Activated CD8-positive, alpha-beta memory T cell treated with anti-CD3 and anti-CD28 coated beads, Interleukin-2, amount 10 ng/mL, durations not matched to agents 7 days and 5 days (primary cell): ENCODE measurements around the gene PMFBP1. TPM values are rescaled to one million over a fixed set of nuclear protein-coding genes. Genes with fewer than 3 reads are reported as not detected.

Source experiments
- ATAC-seq: fragments of 150-1000 bp; cut with Tn5 transposase; one replicate; pipeline ENCODE4 v1.10.0; 2021; ENCODE audit warnings: moderate library complexity
- CTCF ChIA-PET: fragments of 350-600 bp; sonication (Branson Sonifier 250); formaldehyde crosslinking; loops from one replicate; lab custom pipeline; 2021; ENCODE audit warnings: antibody characterized with exemption; lab: Charles Lee
- DNase-seq: peaks from one replicate; pipeline ENCODE4 v3.0.0-alpha.2; 2020
- H3K27ac Mint-ChIP-seq: one replicate; pipeline ENCODE4 v1.8.0; 2021; ENCODE audit warnings: mild to moderate bottlenecking, mixed read lengths
- H3K27me3 Mint-ChIP-seq: one replicate; pipeline ENCODE4 v1.8.0; 2021; ENCODE audit warnings: mixed read lengths
- H3K36me3 Mint-ChIP-seq: one replicate; pipeline ENCODE4 v1.8.0; 2021; ENCODE audit warnings: mild to moderate bottlenecking, mixed read lengths
- H3K4me1 Mint-ChIP-seq: one replicate; pipeline ENCODE4 v1.8.0; 2021; ENCODE audit warnings: mixed read lengths
- H3K4me3 Mint-ChIP-seq: one replicate; pipeline ENCODE4 v1.8.0; 2021; ENCODE audit warnings: mild to moderate bottlenecking, moderate library complexity, mixed read lengths
- H3K9me3 Mint-ChIP-seq: one replicate; pipeline ENCODE4 v1.8.0; 2022; ENCODE audit warnings: low read depth, mixed read lengths
- total RNA-seq, 2 experiments: library from RNA; stranded (reverse); gene quantifications; one replicate each; pipeline ENCODE4 v1.2.3, GENCODE V29; 2021

The PMFBP1 gene
- total RNA-seq, 2 experiments from 2014 or later = 2.1 to 6.3 TPM

- ATAC-seq (no peak), DNase-seq (no peak)
- H3K4me3 Mint-ChIP-seq = no peak overlapping the region
- H3K27ac Mint-ChIP-seq = no peak overlapping the region
- peaks cover 2% of the 10 kb centered on the region for H3K9me3 Mint-ChIP-seq
- peaks cover 9% of the 10 kb centered on the region for H3K4me1 Mint-ChIP-seq
- H3K27me3 Mint-ChIP-seq = peaks cover 15% of the 10 kb centered on the region
- no peaks in the 10 kb centered on the region for H3K36me3 Mint-ChIP-seq
- CTCF ChIA-PET = no interaction called here
Observed at GRCh38 chr16:72171236-72171635, 719 bp downstream of the PMFBP1 start.

- peaks cover 7% of the 10 kb centered on the region for H3K4me1 Mint-ChIP-seq
- H3K9me3 Mint-ChIP-seq = peaks cover under 1% of the 10 kb centered on the region
- no peak for ATAC-seq
- CTCF ChIA-PET = no interaction called here
- no peak overlapping the region for H3K4me3 Mint-ChIP-seq
- no peak overlapping the region for H3K27ac Mint-ChIP-seq
- DNase-seq = no peak
- no peaks in the 10 kb centered on the region for H3K36me3 Mint-ChIP-seq
- peaks cover 12% of the 10 kb centered on the region for H3K27me3 Mint-ChIP-seq
Observed at GRCh38 chr16:72169708-72170107, 2.2 kb downstream of the PMFBP1 start.

GRCh38 chr16:72168365-72168764 is 3.6 kb downstream of the PMFBP1 start:
- Mint-ChIP-seq H3K36me3 (no peaks in the 10 kb centered on the region), H3K27me3 (peaks cover 12% of the 10 kb centered on the region), H3K4me1 (peaks cover 7% of the 10 kb centered on the region), H3K9me3 (no peaks in the 10 kb centered on the region), H3K27ac (no peak overlapping the region), H3K4me3 (no peak overlapping the region)
- ATAC-seq (no peak), DNase-seq (no peak)
- CTCF ChIA-PET = no interaction called here

- Mint-ChIP-seq H3K4me1 (peaks cover under 1% of the 10 kb centered on the region), H3K27ac (no peak overlapping the region), H3K9me3 (no peaks in the 10 kb centered on the region), H3K36me3 (no peaks in the 10 kb centered on the region), H3K27me3 (peaks cover 12% of the 10 kb centered on the region), H3K4me3 (no peak overlapping the region)
- no peak for ATAC-seq
- CTCF ChIA-PET = no interaction called here
- DNase-seq = no peak
Observed at GRCh38 chr16:72166954-72167561, 4.9 kb downstream of the PMFBP1 start.

GRCh38 chr16:72166151-72166550 is 5.8 kb downstream of the PMFBP1 start:
- Mint-ChIP-seq H3K4me3 (no peak overlapping the region), H3K9me3 (no peaks in the 10 kb centered on the region), H3K27me3 (peaks cover 12% of the 10 kb centered on the region), H3K4me1 (no peaks in the 10 kb centered on the region), H3K36me3 (no peaks in the 10 kb centered on the region), H3K27ac (no peak overlapping the region)
- ATAC-seq (no peak), DNase-seq (no peak)
- CTCF ChIA-PET = no interaction called here

- no peak overlapping the region for H3K4me3 Mint-ChIP-seq
- H3K27ac Mint-ChIP-seq = no peak overlapping the region
- ATAC-seq = no peak
- H3K9me3 Mint-ChIP-seq = no peaks in the 10 kb centered on the region
- H3K4me1 Mint-ChIP-seq = no peaks in the 10 kb centered on the region
- H3K27me3 Mint-ChIP-seq = peaks cover 9% of the 10 kb centered on the region
- no peak for DNase-seq
- no peaks in the 10 kb centered on the region for H3K36me3 Mint-ChIP-seq
- CTCF ChIA-PET = no interaction called here
Observed at GRCh38 chr16:72164691-72165090, 7.3 kb downstream of the PMFBP1 start.

- H3K36me3 Mint-ChIP-seq = no peaks in the 10 kb centered on the region
- CTCF ChIA-PET = interaction anchor here (1.3 kb wide), 1 partner anchor 44 kb away, joined by 3 read pairs; no protein-coding TSS in a partner anchor
- no peaks in the 10 kb centered on the region for H3K9me3 Mint-ChIP-seq
- no peaks in the 10 kb centered on the region for H3K4me1 Mint-ChIP-seq
- ATAC-seq = no peak
- peaks cover 3% of the 10 kb centered on the region for H3K27me3 Mint-ChIP-seq
- DNase-seq = no peak
- no peak overlapping the region for H3K4me3 Mint-ChIP-seq
- H3K27ac Mint-ChIP-seq = no peak overlapping the region
Observed at GRCh38 chr16:72162105-72162692, 9.8 kb downstream of the PMFBP1 start.

GRCh38 chr16:72159801-72160200 is 12.2 kb downstream of the PMFBP1 start:
- H3K27me3 Mint-ChIP-seq = peaks cover 3% of the 10 kb centered on the region
- CTCF ChIA-PET = no interaction called here
- DNase-seq = no peak

GRCh38 chr16:72159386-72159785 is 12.6 kb downstream of the PMFBP1 start:
- ATAC-seq = no peak
- Mint-ChIP-seq H3K4me1 (no peaks in the 10 kb centered on the region), H3K9me3 (no peaks in the 10 kb centered on the region), H3K36me3 (no peaks in the 10 kb centered on the region), H3K27me3 (peaks cover 3% of the 10 kb centered on the region), H3K4me3 (no peak overlapping the region), H3K27ac (no peak overlapping the region)
- CTCF ChIA-PET = no interaction called here
- DNase-seq = no peak

More at GRCh38 chr16:72159801-72160200, 12.2 kb downstream of the PMFBP1 start:
- H3K9me3 Mint-ChIP-seq = no peaks in the 10 kb centered on the region
- no peak overlapping the region for H3K4me3 Mint-ChIP-seq
- H3K4me1 Mint-ChIP-seq = no peaks in the 10 kb centered on the region
- H3K36me3 Mint-ChIP-seq = no peaks in the 10 kb centered on the region
- H3K27ac Mint-ChIP-seq = no peak overlapping the region
- ATAC-seq = no peak

- CTCF ChIA-PET = no interaction called here
- ATAC-seq (no peak), DNase-seq (no peak)
- H3K27me3 Mint-ChIP-seq = peaks cover 6% of the 10 kb centered on the region
- no peak overlapping the region for H3K27ac Mint-ChIP-seq
- no peaks in the 10 kb centered on the region for H3K36me3 Mint-ChIP-seq
- no peak overlapping the region for H3K4me3 Mint-ChIP-seq
- H3K4me1 Mint-ChIP-seq = no peaks in the 10 kb centered on the region
- no peaks in the 10 kb centered on the region for H3K9me3 Mint-ChIP-seq
Observed at GRCh38 chr16:72149676-72150464, 22.1 kb downstream of the PMFBP1 start.

- Mint-ChIP-seq H3K4me1 (no peaks in the 10 kb centered on the region), H3K27ac (no peak overlapping the region), H3K36me3 (no peaks in the 10 kb centered on the region), H3K4me3 (no peak overlapping the region), H3K9me3 (no peaks in the 10 kb centered on the region), H3K27me3 (peaks cover 18% of the 10 kb centered on the region)
- DNase-seq (no peak), ATAC-seq (no peak)
- CTCF ChIA-PET = no interaction called here
Observed at GRCh38 chr16:72142476-72142875, 29.5 kb downstream of the PMFBP1 start.

GRCh38 chr16:72139908-72140307 is 32.0 kb downstream of the PMFBP1 start:
- H3K27me3 Mint-ChIP-seq = peaks cover 12% of the 10 kb centered on the region
- H3K27ac Mint-ChIP-seq = no peak overlapping the region
- H3K9me3 Mint-ChIP-seq = no peaks in the 10 kb centered on the region
- ATAC-seq (no peak), DNase-seq (no peak)
- no peak overlapping the region for H3K4me3 Mint-ChIP-seq
- no peaks in the 10 kb centered on the region for H3K4me1 Mint-ChIP-seq
- H3K36me3 Mint-ChIP-seq = no peaks in the 10 kb centered on the region
- CTCF ChIA-PET = no interaction called here

- Mint-ChIP-seq H3K4me3 (no peak overlapping the region), H3K36me3 (no peaks in the 10 kb centered on the region), H3K27me3 (peaks cover 9% of the 10 kb centered on the region), H3K27ac (no peak overlapping the region), H3K9me3 (no peaks in the 10 kb centered on the region), H3K4me1 (no peaks in the 10 kb centered on the region)
- DNase-seq (no peak), ATAC-seq (no peak)
- CTCF ChIA-PET = no interaction called here
Observed at GRCh38 chr16:72138064-72138572, 33.8 kb downstream of the PMFBP1 start.
